Activated CD4-positive, alpha-beta T cell treated with anti-CD3 and anti-CD28 coated beads, Interleukin-10, Interleukin-2, amounts not matched to agents 100 ng/mL and 50 ng/mL, durations not matched to agents 16 hours and 8 hours (primary cell): ENCODE measurements around the gene SSRP1.
"Not testable (repeated sequence)": the region's sequence is repeated elsewhere in the genome, so short reads cannot be mapped to it uniquely, and the experiment has no call there.

Source experiments
- DNase-seq: peaks from one replicate; pipeline ENCODE4 v3.0.0-alpha.2; 2020

The SSRP1 gene

DNA sequence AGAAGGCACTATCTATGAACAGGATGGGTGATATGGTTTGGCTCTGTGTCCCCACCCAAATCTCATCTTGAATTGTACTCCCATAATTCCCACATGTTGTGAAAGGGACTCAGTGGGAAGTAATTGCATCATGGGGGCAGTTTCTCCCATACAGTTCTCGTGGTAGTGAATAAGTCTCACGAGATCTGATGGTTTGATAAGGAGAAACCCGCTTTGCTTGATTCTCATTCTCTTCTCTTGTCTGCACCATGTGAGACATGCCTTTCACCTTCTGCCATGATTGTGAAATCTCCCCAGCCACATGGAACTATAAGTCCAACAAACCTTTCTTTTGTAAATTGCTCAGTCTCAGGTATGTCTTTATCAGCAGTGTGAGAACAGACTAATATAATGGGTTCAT, 39.5 kb downstream of the SSRP1 start:
- DNase-seq: not testable (repeated sequence)

DNA sequence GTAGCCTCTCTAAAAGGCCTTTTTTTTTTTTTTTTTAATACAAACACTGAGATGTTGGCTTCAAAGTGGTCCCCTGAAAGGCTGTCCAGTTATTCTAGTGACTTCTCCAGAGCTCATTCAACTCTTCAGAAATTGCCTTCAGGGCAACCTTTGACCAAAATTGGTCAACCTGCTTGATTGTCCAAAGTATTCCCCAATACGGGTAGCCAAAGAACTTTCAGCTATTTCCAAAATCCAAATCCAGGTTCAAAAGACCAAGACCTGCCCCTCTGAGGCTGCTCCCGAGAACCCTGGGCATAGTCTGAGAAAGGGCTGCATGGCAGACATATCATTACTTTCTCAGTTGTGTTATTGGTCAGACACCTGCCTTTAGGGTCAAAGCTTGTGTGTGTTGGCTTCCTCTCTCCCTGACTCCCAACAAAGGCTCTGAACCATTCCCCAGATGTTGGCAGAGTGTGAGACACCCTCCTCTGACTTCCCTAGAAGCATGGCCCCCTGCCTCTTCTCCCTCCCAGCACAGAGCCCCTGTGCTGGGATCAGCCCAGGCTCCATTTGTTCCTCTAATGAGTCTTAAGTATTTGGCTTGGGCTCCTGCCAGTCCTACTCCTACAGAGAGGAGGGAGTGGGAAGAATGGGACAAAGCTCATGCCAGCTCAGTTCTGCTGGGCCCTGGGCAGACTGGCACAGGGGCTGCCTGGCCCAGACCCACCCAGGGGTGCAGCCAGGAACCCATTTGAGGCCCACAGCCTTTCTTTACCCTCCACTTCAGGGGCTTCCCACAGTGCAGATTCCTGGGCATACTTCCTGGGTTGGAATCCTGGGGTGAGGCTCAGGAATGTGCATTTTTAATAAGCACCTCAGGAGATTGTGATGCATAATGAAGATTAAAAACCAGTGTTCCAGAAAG, 41.2 kb downstream of the SSRP1 start:
- DNase-seq: no peak

GRCh38 chr11:57290288-57290687, 45.4 kb downstream of the SSRP1 start:
- DNase-seq: no peak

DNA sequence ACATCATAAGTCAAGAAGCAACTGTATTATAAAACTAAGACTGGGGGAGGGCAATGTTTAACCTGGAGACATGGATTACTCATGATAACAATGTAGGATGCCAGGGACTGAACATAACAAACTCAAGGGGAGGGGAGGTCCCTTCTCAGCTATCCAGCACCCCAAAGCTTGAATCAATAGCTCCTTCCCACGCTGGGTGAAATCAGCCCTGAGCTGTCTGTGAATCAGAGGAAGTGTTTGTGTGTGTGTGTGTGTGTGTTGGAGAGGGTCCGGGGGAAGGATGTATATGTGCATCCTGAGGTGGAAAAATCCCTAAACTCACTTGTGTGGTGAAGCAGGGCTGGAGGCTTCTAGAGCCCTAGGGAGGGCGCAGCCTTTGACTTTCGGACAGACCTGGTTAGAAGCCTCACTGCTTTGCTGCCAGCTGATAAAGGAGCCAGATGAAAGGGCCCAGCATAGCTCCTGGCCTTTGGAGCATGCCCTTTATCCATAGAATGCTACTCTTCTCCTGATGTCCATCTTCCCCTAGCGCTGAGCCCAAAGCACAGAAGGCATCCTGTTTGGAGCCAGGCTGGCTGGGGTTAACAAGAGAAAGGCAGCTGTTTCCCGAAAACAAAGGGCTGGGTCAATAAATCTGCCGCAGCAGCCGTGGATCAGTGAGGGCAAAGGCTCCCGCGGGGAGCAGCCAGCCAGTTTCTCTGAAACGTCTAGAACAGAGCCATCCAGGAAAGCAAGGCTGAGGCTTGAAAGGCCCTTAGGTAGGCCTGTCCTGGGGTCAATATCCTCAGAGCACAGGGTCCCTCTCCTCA, 46.7 kb downstream of the SSRP1 start:
- no peak for DNase-seq

DNA sequence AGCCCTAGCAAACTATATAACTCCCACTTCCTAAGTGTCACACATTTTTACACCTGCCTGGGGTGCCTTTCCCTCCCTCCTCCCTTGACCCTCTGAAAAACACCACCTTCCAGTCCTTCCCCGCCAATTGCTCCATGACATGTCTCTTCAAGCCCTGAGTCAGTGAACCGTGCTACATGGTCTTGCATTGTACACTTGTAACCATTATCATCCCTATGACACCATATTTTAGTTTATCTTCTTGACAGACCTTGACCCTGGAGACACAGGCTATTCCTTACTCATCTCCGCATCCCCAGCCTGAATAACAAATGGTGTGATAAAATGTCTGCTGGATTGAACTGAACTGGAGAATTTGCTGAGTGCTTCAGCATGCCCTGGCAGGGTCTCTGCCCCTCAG, 47.8 kb downstream of the SSRP1 start:
- DNase-seq: no peak

DNA sequence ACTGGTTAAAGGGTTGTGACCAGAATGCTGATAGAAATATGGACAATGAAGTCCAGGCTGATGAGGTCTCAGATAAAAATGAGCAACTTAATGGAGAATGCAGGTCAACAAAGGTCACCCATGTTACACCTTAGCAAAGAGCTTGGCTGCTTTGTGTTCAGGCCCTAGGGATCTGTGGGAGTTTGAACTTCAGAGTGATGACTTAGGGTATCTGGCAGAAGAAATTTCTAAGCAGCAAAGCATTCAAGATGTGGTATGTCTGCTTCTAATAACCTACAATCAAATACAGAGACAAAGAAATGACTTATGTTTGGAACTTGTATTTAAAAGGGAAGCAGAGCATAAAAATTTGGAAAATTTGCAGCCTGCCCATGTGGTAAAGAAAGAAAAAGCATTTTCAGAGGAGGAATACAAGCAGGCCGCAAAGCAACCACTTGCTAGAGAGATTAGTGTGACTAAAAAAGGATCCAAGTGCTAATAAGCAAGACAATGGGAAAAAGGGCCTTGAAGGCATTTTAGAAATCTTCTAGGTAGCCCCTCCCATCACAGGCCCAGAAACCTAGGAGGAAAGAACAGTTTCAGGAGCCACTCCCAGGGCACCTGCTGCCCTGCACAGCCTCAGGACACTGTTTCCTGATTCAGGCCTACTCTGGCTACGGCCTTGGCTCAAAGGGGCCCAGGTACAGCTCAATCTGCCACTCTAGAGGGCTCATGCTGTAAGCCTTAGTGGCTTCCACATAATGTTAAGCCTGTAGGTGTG, 52.3 kb downstream of the SSRP1 start:
- no peak for DNase-seq

DNA sequence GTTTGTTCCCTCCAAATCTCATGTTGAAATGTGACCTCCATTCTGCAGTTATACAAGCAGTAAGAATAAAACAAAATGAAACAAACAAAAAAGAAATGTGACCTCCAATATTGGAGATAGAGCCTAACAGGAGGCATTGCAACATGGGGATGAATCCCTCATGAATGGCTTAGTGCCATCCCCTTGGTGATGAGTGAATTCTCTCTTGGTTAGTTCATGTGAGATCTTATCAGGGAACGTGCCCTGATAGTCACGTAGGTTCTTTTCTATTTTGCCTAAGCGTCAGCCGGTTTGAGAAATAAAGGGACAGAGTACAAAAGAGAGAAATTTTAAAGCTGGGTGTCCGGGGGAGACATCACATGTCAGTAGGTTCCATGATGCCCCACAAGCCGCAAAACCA, 54.1 kb downstream of the SSRP1 start:
- not testable (repeated sequence) for DNase-seq

- no peak for DNase-seq
Measured at GRCh38 chr11:57279116-57279515, 56.6 kb downstream of the SSRP1 start.

- no peak for DNase-seq
Measured at GRCh38 chr11:57278721-57279095, 57.0 kb downstream of the SSRP1 start.

DNA sequence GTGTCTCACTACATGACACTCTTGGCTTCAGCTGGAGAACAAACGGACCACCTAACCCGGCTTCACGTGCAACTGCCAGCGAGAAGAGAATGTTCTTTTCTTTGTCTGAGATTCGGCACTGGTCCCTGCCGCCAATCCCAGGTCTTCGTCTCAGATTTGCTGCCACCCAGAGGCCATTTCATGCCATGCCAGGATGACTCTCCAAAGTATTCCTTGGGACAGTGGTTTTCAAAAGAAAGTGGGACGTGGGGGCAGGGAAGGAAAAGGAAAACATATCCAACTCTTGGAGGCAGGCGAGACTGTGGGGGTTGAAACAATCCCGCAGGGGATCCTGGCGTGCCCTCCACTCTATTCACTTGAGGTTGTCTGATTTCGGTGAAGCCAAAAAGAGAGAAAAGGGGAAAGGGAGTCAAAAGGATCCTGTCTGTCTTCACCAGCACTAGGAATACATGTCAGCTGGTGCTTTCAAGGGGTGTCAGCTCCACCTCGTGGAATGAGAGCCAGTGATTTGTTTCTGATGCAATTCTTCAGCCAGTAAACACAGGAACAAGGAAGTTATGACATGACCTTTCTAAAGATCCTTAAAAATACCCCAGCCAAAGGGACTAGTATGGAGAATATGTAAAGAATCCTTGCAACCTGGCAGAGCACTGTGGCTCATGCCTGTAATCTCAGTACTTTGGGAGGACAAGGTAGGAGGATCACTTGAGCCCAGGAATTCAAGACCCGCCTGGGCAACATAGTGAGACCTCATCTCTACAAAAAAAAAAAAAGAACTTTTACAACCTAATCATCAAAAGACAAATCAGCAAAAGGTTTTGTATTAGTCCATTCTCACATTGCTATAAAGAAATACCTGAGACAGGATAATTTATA, 57.6 kb downstream of the SSRP1 start:
- DNase-seq: peak; percentile 45

DNA sequence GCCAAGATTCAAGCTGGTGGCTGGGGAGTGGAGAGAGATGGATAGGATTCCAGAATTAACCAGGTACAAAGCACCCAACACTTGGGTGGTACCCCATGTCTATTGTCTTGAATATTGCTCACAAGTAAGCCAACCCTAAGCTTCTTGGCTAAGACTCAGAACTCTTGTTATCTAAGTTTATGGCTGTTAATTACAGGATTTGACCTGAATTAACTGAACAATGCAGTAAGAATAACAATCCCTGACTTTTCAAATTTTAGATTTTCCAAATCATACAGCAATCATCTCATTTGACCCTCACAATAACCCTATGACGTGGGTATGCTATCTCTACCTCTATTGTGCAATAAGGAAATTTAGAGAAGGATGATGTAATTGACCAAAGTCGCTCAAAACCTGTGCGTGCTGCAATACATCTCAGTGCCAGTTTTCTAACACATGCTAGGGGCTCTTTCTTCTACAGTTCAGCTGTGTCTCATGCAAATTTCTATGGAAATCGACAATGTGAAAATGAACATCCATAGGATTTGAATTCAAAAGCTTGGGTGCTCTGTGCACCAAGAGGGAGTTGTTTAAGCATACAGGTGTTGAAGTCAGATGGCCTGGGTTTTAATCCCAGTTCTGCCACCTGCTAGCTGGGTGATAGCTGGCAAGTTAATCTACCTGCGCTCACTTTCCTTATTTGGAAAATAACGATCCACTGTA, 58.6 kb downstream of the SSRP1 start:
- no peak for DNase-seq

- DNase-seq: no peak
Measured at GRCh38 chr11:57276169-57276970, 59.3 kb downstream of the SSRP1 start.
